Thyroid gland (tissue), 4 donors: ENCODE measurements around the gene PLXDC2.

Experiments
- POLR2A ChIP-seq, 2 donors: fragments of 450-650 bp; IDR thresholded peaks; one replicate each; pipeline ENCODE4 v1.6.1; 2017; ENCODE audit warnings: antibody characterized with exemption in 2 of 2, mild to moderate bottlenecking in 2 of 2, moderate library complexity in 1 of 2
- TF ChIP-seq, protein P1 (sequence below), 6 experiments: fragments of 200-600 bp in 3 of 6; fragments of 450-650 bp in 3 of 6; sonication (generic) in 3 of 6; IDR thresholded peaks; one replicate each; pipeline ENCODE4 v1.5.1; 2016 to 2019; ENCODE audit warnings: antibody characterized with exemption in 6 of 6, mild to moderate bottlenecking in 2 of 6, inconsistent platforms in 1 of 6, moderate library complexity in 1 of 6

GRCh38 chr10:19876570-19876969 is 60.3 kb downstream of the PLXDC2 start:
- TF ChIP-seq, protein P1, sequence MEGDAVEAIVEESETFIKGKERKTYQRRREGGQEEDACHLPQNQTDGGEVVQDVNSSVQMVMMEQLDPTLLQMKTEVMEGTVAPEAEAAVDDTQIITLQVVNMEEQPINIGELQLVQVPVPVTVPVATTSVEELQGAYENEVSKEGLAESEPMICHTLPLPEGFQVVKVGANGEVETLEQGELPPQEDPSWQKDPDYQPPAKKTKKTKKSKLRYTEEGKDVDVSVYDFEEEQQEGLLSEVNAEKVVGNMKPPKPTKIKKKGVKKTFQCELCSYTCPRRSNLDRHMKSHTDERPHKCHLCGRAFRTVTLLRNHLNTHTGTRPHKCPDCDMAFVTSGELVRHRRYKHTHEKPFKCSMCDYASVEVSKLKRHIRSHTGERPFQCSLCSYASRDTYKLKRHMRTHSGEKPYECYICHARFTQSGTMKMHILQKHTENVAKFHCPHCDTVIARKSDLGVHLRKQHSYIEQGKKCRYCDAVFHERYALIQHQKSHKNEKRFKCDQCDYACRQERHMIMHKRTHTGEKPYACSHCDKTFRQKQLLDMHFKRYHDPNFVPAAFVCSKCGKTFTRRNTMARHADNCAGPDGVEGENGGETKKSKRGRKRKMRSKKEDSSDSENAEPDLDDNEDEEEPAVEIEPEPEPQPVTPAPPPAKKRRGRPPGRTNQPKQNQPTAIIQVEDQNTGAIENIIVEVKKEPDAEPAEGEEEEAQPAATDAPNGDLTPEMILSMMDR (IDR thresholded peaks at IDR 0.05), result no peak
- TF ChIP-seq POLR2A (IDR thresholded peaks at IDR 0.05), result no peak
